IMR-90 (cell line): ENCODE data around the gene EVI2A. TPM values are rescaled to one million over a fixed set of nuclear protein-coding genes. Genes with fewer than 3 reads are reported as not detected.

ENCODE experiments used
- ATAC-seq: fragments of 200-7000 bp; cut with Tn5 transposase; 2 replicates; pipeline ENCODE4 v1.9.1; 2020; ENCODE audit warnings: low read depth, mild to moderate bottlenecking, moderate library complexity
- BruUV-seq: library from RNA; stranded (reverse); fragments of 400-500 nt; replicated peaks from 2 replicates; lab custom pipeline; 2021; lab: Mats Ljungman, UMichigan
- CTCF ChIA-PET: fragments of 300-600 bp; formaldehyde crosslinking; extraction: SDS; loops from one replicate; lab custom pipeline; 2021; ENCODE audit warnings: antibody characterized with exemption; lab: Yijun Ruan, JAX
- POLR2A ChIA-PET: fragments of 300-600 bp; sonication (Branson Sonifier 250); formaldehyde crosslinking; loops from one replicate; lab custom pipeline; 2022; ENCODE audit warnings: antibody characterized with exemption; ENCODE audit not compliant: unreplicated experiment; lab: Charles Lee
- DNase-seq: peaks from one replicate; pipeline ENCODE4 v3.0.0; 2013
- H2AFZ ChIP-seq: replicated peaks from 2 replicates; pipeline ENCODE3; 2013; ENCODE audit warnings: low read length, mild to moderate bottlenecking; ENCODE audit not compliant: poor library complexity
- H2AK5ac ChIP-seq: 2 replicates; pipeline ENCODE4 v1.6.1; 2013; ENCODE audit warnings: low read depth, low read length, inconsistent platforms
- H2AK9ac ChIP-seq: replicated peaks from 2 replicates; pipeline ENCODE3; 2013; ENCODE audit warnings: mild to moderate bottlenecking, low read depth, low read length, moderate library complexity; ENCODE audit not compliant: poor library complexity
- H2BK120ac ChIP-seq: 2 replicates; pipeline ENCODE4 v1.6.1; 2013; ENCODE audit warnings: low read depth, low read length, inconsistent platforms
- H2BK15ac ChIP-seq: 3 replicates; pipeline ENCODE4 v1.6.1; 2013; ENCODE audit warnings: low read depth, low read length, inconsistent platforms
- H2BK20ac ChIP-seq: 2 replicates; pipeline ENCODE4 v1.6.1; 2013; ENCODE audit warnings: low read depth, mild to moderate bottlenecking, inconsistent platforms, low read length, moderate library complexity
- H2BK5ac ChIP-seq: 2 replicates; pipeline ENCODE4 v1.6.1; 2013; ENCODE audit warnings: mild to moderate bottlenecking, low read depth, low read length, inconsistent platforms; ENCODE audit not compliant: poor library complexity, severe bottlenecking
- H3K14ac ChIP-seq: replicated peaks from 2 replicates; pipeline ENCODE4 v1.6.1; 2013; ENCODE audit warnings: low read depth, low read length, inconsistent platforms
- H3K18ac ChIP-seq: 2 replicates; pipeline ENCODE4 v1.6.1; 2013; ENCODE audit warnings: low read depth, low read length, control low read depth
- H3K23ac ChIP-seq: 2 replicates; pipeline ENCODE4 v1.6.1; 2013; ENCODE audit warnings: low read depth, low read length, inconsistent platforms
- H3K27ac ChIP-seq: 2 replicates; pipeline ENCODE4 v1.5.1; 2013; ENCODE audit warnings: mild to moderate bottlenecking, control low read depth, low read length; ENCODE audit not compliant: insufficient read depth
- H3K27me3 ChIP-seq: 2 replicates; pipeline ENCODE4 v1.6.1; 2013; ENCODE audit warnings: low read length; ENCODE audit not compliant: control insufficient read depth, insufficient read depth
- H3K36me3 ChIP-seq: 2 replicates; pipeline ENCODE4 v1.6.1; 2013; ENCODE audit warnings: low read length, mixed read lengths; ENCODE audit not compliant: control insufficient read depth, insufficient read depth
- H3K4ac ChIP-seq: 2 replicates; pipeline ENCODE4 v1.6.1; 2013; ENCODE audit warnings: low read depth, low read length, inconsistent platforms
- H3K4me1 ChIP-seq: 2 replicates; pipeline ENCODE4 v1.6.1; 2013; ENCODE audit warnings: low read length, mixed read lengths; ENCODE audit not compliant: control insufficient read depth, insufficient read depth
- H3K4me2 ChIP-seq: 2 replicates; pipeline ENCODE4 v1.6.1; 2013; ENCODE audit warnings: low read depth, mild to moderate bottlenecking, control low read depth, low read length, moderate library complexity
- H3K4me3 ChIP-seq: 2 replicates; pipeline ENCODE4 v1.5.1; 2013; ENCODE audit warnings: low read depth, mild to moderate bottlenecking, control low read depth, low read length, moderate library complexity; ENCODE audit not compliant: insufficient read depth
- H3K56ac ChIP-seq: 2 replicates; pipeline ENCODE4 v1.6.1; 2013; ENCODE audit warnings: low read length, inconsistent platforms; ENCODE audit not compliant: insufficient read depth; ENCODE audit errors: extremely low read depth
- H3K79me1 ChIP-seq, 2 experiments: 2 replicates each; pipeline ENCODE4 v1.6.1; 2013; ENCODE audit warnings: low read length in 2 of 2, inconsistent platforms in 1 of 2, low read depth in 1 of 2
- H3K9ac ChIP-seq: 2 replicates; pipeline ENCODE4 v1.6.1; 2013; ENCODE audit warnings: low read depth, low read length, control low read depth
- H3K9me1 ChIP-seq: 2 replicates; pipeline ENCODE4 v1.6.1; 2013; ENCODE audit warnings: low read length, inconsistent platforms; ENCODE audit not compliant: insufficient read depth
- H3K9me3 ChIP-seq: 2 replicates; pipeline ENCODE4 v1.6.1; 2013; ENCODE audit warnings: low read length; ENCODE audit not compliant: control insufficient read depth, insufficient read depth
- H4K20me1 ChIP-seq: 2 replicates; pipeline ENCODE4 v1.6.1; 2013; ENCODE audit warnings: low read length, inconsistent platforms; ENCODE audit not compliant: insufficient read depth
- H4K5ac ChIP-seq: 2 replicates; pipeline ENCODE4 v1.6.1; 2013; ENCODE audit warnings: mild to moderate bottlenecking, low read depth, low read length, control low read depth
- H4K8ac ChIP-seq, 2 experiments: 2 replicates each; pipeline ENCODE4 v1.6.1; 2013; ENCODE audit warnings: low read depth in 2 of 2, low read length in 2 of 2, control low read depth in 1 of 2, inconsistent platforms in 1 of 2
- H4K91ac ChIP-seq: 2 replicates; pipeline ENCODE4 v1.6.1; 2013; ENCODE audit warnings: low read depth, low read length, inconsistent platforms; ENCODE audit not compliant: insufficient read depth
- BHLHE40 ChIP-seq: fragments of 150-350 bp; IDR thresholded peaks from 2 replicates; pipeline ENCODE4 v1.6.1; 2016; ENCODE audit warnings: mild to moderate bottlenecking, low read depth, low read length
- CHD1 ChIP-seq: IDR thresholded peaks from 2 replicates; pipeline ENCODE4 v1.6.1; 2012; ENCODE audit warnings: low read depth, low read length, improper control_type of control experiment
- MAFK ChIP-seq: IDR thresholded peaks from 2 replicates; pipeline ENCODE4 v1.6.1; 2012; ENCODE audit warnings: low read depth, low read length, improper control_type of control experiment
- MAZ ChIP-seq: IDR thresholded peaks from 2 replicates; pipeline ENCODE4 v1.6.1; 2012; ENCODE audit warnings: low read depth, mild to moderate bottlenecking, low read length, improper control_type of control experiment, moderate library complexity, borderline replicate concordance
- NFE2L2 ChIP-seq: fragments of 150-350 bp; IDR thresholded peaks from 2 replicates; pipeline ENCODE4 v1.6.1; 2016; ENCODE audit warnings: low read depth, mild to moderate bottlenecking, low read length
- POLR2A ChIP-seq: IDR thresholded peaks from 2 replicates; pipeline ENCODE4 v1.6.1; 2012; ENCODE audit warnings: mild to moderate bottlenecking, low read depth, low read length
- RAD21 ChIP-seq: IDR thresholded peaks from 2 replicates; pipeline ENCODE4 v1.6.1; 2012; ENCODE audit warnings: low read length, improper control_type of control experiment
- RFX5 ChIP-seq: IDR thresholded peaks from 2 replicates; pipeline ENCODE4 v1.8.0; 2012; ENCODE audit warnings: low read depth, mild to moderate bottlenecking, low read length, moderate library complexity
- SMC3 ChIP-seq: fragments of 150-350 bp; IDR thresholded peaks from 2 replicates; pipeline ENCODE4 v1.6.1; 2016; ENCODE audit warnings: low read depth, mild to moderate bottlenecking, antibody characterized with exemption, low read length, moderate library complexity
- WGBS, 2 experiments: methylation state at CpG; one replicate each; pipeline versions ENCODE4 v1.1.5 to v1.1.7; 2013; ENCODE audit warnings: missing lambda C conversion rate in 2 of 2; ENCODE audit not compliant: insufficient read length in 1 of 2; ENCODE audit errors: extremely low coverage in 2 of 2; 5-methylcytosine and 5-hydroxymethylcytosine counted together
- dilution Hi-C: fragments of 300-500 bp; cut with HindIII; formaldehyde crosslinking; loops from one replicate; pipeline ENCODE4 v1.14.3; 2018; ENCODE audit warnings: low sequenced_read_pairs; ENCODE audit not compliant: unreplicated experiment
- in situ Hi-C: fragments of 300-500 bp; cut with MboI; formaldehyde crosslinking; loops from 3 replicates; pipeline ENCODE4 v1.14.3; 2019; ENCODE audit warnings: low sequenced_read_pairs, inconsistent platforms, mixed read lengths
- intact Hi-C: fragments of 100-400 bp; cut with micrococcal nuclease; formaldehyde crosslinking; loops from 2 replicates; pipeline ENCODE4 v1.10.0; 2022
- polyA plus RNA-seq, 3 experiments: library from polyadenylated mRNA; depleted of rRNA; stranded (reverse); fragments of >200 nt; gene quantifications; 2 replicates each; pipeline ENCODE4 v1.2.3, GENCODE V29; 2012; ENCODE audit warnings: low replicate concordance in 1 of 3
- total RNA-seq: library from RNA; depleted of rRNA; stranded (reverse); fragments of >200 nt; gene quantifications from 2 replicates; pipeline ENCODE4 v1.2.3, GENCODE V29; 2012
- TF ChIP-seq, protein P1 (sequence below): conservative IDR thresholded peaks from 2 replicates; pipeline ENCODE4 v1.5.1; 2012; ENCODE audit warnings: mild to moderate bottlenecking, low read depth, low read length, improper control_type of control experiment
- TF ChIP-seq, protein P2 (sequence below): fragments of 150-350 bp; IDR thresholded peaks from 2 replicates; pipeline ENCODE4 v1.6.1; 2017; ENCODE audit warnings: mild to moderate bottlenecking, antibody characterized with exemption, low read length, low read depth
- TF ChIP-seq, protein P3 (sequence below): fragments of 150-350 bp; IDR thresholded peaks from 2 replicates; pipeline ENCODE4 v1.6.1; 2016; ENCODE audit warnings: low read depth, mild to moderate bottlenecking, low read length, moderate library complexity, borderline replicate concordance

Gene EVI2A
- total and polyA plus RNA-seq, 2 of the 4 experiments (the other 2 are of a cell fraction): 0.50 to 0.90 TPM

DNA sequence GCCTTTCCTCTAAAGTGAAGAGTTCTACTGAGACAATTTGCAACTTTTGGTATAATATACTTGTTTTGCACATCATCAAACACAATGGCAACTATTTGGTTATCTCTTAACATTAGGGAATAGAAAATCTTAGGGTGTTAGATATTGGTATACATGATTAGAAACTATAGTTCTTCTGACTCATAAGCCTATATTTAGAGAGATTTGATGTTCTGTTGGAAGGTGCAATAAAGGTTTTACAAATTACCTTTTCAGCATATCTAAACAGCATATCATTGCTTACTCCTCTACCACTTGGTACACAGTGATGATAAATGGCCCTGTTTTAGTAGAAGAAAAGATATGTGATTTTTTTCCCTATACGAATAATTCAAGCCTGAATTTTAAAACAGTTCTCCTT lies 13.8 kb downstream of the EVI2A start:
- in situ Hi-C loops: no loop called here
- Histone ChIP-seq H2AFZ (no peak overlapping the region), H3K4me3 (no peak overlapping the region), H3K79me1 (peaks cover 18 to 40% of the 10 kb centered on the region in 2 experiments; a peak in 3 of 4 replicates), H3K56ac (no peak overlapping the region), H4K91ac (no peak overlapping the region), H3K14ac (no peak overlapping the region), H3K23ac (0 out of 2 replicates have a peak overlapping the region, but pooled peaks have one; percentile 60), H2BK20ac (no peak overlapping the region), H4K8ac (no peak overlapping the region), H3K4me2 (no peak overlapping the region), H3K18ac (no peak overlapping the region), H3K9ac (no peak overlapping the region), H3K27me3 (no peaks in the 10 kb centered on the region), H2AK5ac (no peak overlapping the region), H3K4ac (no peak overlapping the region), H3K9me3 (no peaks in the 10 kb centered on the region), H3K36me3 (no peaks in the 10 kb centered on the region; the same call in 1 of the 2 replicates), H3K4me1 (no peaks in the 10 kb centered on the region), H4K5ac (no peak overlapping the region), H3K9me1 (no peaks in the 10 kb centered on the region; the same call in none of the 2 replicates), H2BK5ac (no peak overlapping the region), H2BK15ac (no peak overlapping the region), H2BK120ac (no peak overlapping the region), H2AK9ac (no peak overlapping the region), H3K27ac (no peak overlapping the region), H4K20me1 (no peaks in the 10 kb centered on the region)
- BruUV-seq: no TSS peak
- TF ChIP-seq NFE2L2: no peak
- TF ChIP-seq MAZ: no peak
- TF ChIP-seq BHLHE40: no peak
- no peak for TF ChIP-seq SMC3
- TF ChIP-seq, protein P1, sequence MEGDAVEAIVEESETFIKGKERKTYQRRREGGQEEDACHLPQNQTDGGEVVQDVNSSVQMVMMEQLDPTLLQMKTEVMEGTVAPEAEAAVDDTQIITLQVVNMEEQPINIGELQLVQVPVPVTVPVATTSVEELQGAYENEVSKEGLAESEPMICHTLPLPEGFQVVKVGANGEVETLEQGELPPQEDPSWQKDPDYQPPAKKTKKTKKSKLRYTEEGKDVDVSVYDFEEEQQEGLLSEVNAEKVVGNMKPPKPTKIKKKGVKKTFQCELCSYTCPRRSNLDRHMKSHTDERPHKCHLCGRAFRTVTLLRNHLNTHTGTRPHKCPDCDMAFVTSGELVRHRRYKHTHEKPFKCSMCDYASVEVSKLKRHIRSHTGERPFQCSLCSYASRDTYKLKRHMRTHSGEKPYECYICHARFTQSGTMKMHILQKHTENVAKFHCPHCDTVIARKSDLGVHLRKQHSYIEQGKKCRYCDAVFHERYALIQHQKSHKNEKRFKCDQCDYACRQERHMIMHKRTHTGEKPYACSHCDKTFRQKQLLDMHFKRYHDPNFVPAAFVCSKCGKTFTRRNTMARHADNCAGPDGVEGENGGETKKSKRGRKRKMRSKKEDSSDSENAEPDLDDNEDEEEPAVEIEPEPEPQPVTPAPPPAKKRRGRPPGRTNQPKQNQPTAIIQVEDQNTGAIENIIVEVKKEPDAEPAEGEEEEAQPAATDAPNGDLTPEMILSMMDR: no peak
- TF ChIP-seq MAFK: no peak
- TF ChIP-seq POLR2A: no peak
- no peak for TF ChIP-seq RAD21
- TF ChIP-seq, protein P2, sequence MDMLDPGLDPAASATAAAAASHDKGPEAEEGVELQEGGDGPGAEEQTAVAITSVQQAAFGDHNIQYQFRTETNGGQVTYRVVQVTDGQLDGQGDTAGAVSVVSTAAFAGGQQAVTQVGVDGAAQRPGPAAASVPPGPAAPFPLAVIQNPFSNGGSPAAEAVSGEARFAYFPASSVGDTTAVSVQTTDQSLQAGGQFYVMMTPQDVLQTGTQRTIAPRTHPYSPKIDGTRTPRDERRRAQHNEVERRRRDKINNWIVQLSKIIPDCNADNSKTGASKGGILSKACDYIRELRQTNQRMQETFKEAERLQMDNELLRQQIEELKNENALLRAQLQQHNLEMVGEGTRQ: no peak
- TF ChIP-seq RFX5: no peak
- TF ChIP-seq CHD1: no peak
- TF ChIP-seq, protein P3, sequence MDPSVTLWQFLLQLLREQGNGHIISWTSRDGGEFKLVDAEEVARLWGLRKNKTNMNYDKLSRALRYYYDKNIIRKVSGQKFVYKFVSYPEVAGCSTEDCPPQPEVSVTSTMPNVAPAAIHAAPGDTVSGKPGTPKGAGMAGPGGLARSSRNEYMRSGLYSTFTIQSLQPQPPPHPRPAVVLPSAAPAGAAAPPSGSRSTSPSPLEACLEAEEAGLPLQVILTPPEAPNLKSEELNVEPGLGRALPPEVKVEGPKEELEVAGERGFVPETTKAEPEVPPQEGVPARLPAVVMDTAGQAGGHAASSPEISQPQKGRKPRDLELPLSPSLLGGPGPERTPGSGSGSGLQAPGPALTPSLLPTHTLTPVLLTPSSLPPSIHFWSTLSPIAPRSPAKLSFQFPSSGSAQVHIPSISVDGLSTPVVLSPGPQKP: no peak
- no CpG with 5 or more reads among the region's 1 CpG for WGBS, 2 experiments
- no peak for ATAC-seq
- POLR2A ChIA-PET: no interaction called here
- intact Hi-C loops: no loop called here
- dilution Hi-C loops: no loop called here
- CTCF ChIA-PET: interaction anchor here (0.6 kb wide), 1 partner anchor 283 kb away, joined by 3 read pairs; no protein-coding TSS in a partner anchor
- DNase-seq: no peak
